NCI-H146 treated with DMSO at 0.1 percent for 48 hours (cell line): ENCODE results near the gene SIRT7.

Experiments
- DNase-seq: peaks from one replicate; lab custom pipeline; 2025; ENCODE audit not compliant: unreplicated experiment; lab: John Stamatoyannopoulos, UW

Gene SIRT7

DNA sequence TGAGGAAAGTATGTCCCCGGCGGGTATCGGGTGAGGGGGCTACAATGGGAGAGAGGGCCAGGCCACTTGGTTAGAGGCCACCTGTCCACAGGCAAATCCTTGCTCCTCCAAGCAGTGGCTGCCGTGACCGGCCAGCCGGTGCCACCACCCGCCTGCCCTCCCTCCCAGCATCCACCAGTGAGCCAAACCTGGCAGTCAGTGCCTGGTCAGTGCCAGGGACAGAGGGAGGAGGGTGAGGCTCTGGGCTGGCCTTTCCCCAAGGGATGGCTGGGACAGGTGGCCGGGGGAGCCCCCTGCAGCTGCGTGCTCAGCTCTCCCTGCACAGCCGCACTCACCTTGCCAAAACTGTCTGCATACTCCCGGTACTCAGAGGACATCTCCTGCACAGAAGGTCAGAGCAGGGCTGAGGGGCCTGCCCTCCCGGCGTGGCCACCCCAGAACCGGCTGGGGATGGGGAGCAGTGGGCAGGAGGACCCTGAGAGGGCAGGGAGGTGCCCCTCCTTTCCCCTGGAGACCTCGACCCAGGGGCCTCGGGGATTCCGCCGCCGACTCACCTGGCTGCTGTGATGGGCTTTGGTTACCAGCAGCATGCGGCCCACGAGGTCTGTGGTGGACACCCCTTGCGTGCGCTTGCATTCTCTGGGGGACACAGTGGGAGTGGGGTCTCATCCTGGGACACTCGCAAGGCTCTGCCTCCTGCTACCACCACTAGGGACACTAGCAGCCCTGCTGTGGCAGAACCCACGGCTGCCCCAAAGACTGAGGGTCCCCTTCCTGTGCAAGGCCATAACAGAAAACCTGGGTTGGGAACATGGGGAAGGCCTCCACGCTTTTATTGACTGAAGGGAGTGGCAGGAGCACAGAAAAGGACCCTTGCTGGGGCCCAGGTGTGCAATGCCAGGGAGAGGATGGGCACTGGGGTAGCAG lies 10.5 kb downstream of the SIRT7 start:
- DNase-seq = no peak

GRCh38 chr17:81906476-81907218 lies 11.3 kb downstream of the SIRT7 start:
- DNase-seq = no peak

DNA sequence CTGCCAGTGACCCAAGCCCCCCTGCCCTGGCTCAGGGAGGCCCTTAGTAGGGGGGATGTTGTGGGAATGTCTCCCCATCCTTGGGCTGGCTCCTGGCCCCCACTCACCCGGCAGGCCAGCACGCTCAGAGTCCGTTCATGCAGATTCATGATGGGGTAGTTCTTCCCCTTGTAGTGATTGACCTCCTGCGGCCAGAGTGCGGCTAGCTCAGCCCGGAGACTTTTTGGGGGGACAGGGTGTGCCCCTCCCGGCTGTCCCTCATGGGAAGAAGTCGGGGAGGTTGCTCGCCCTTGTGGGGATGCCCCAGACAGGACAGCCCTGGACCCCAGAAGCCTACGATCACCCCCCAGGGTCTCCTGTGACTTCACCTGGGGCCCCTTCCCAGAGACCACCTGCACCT lies 12.0 kb downstream of the SIRT7 start:
- DNase-seq = no peak

GRCh38 chr17:81905424-81905875 lies 12.5 kb downstream of the SIRT7 start:
- DNase-seq = no peak

DNA sequence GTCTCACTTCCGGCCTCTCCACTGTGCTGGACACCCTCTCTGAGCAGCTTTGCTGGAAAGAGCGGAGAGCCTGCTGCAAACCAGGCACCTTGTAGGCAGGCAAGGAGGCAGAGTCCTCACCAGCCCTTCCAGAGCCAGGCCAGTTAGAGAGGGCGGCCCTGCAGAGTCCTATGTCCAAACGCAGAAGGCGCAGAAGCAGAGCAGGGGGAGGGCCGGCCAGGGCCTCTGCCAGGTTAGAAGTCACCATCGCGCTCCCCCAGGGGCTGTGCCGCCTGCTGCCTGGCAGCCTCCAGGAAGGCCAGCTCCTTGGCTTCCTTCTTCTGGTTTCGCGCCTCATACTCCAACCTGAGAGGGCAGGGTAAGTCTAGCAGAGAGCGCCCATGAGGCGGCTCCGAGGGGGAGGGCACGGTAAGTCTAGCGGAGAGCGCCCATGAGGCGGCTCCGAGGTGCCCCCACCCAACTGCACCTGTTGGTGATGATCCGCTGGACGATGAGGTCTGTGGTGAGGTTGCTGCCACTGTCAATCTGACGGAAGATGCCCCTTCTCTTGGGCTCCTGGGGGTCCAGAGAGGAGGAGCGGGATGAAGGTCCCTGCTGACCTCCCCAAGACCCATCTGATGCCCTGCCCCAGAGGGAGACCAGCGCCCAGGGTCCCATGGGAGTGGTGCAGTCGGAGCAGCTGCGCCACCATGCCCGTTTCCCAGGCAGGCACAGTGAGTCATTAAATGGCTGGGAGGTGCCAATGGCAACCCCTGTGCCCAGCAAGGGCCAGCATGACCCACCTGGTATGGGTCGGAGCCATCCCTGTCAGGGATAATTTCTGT lies 13.2 kb downstream of the SIRT7 start:
- no peak for DNase-seq

- DNase-seq = no peak
These were observed 13.9 kb downstream of the SIRT7 start for GRCh38 chr17:81903896-81904599.

DNA sequence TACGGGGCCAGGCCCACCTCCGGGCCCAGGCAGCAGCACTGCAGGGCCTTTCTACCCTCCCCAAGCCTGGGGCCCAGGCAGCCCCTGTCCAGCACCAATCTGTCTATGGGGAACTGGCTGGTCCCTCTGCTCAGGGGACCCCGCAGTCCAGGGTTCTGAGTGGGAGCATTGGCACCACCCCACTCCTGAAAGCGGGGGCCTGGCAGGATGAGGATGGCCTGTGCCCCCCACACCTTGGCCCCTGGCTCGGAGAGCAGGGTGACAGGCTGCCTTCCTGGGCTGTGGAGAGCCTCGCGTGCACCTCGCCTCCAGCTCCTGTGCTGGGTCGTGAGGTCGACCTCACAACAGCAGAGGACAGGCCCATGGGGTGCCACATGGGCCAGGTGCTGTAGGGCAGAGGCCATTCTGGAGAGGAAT lies 14.6 kb downstream of the SIRT7 start:
- DNase-seq = no peak

- no peak for DNase-seq
These were observed 15.1 kb downstream of the SIRT7 start for GRCh38 chr17:81902653-81903414.

DNA sequence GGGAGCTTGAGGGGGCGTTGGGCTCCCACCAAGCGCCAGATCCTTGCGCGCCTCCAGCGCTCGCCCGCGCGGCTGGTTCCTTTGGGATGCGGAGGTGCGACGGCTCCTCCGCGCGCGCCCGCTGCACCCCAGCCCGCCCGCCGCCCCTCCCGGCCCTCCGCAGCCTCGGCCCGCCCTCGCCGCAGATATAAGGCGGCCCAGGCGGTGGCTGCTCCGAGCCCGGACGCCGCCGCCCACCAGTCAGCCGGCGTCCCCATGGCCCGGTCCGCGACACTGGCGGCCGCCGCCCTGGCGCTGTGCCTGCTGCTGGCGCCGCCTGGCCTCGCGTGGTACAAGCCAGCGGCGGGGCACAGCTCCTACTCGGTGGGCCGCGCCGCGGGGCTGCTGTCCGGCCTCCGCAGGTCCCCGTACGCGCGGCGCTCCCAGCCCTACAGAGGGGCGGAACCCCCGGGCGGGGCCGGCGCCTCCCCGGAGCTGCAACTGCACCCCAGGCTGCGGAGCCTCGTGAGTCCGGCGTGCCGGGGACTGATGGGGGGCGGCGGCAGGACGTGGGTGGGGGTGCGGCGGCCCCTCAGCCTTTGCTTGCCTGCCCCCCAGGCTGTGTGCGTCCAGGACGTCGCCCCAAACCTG lies 15.8 kb downstream of the SIRT7 start, which contains the start of gene NPB:
Gene NPB (plus strand): TSS at position 216 of the 630 bp plus-strand sequence. CDS start 40 bp downstream, at position 256.
- no peak for DNase-seq

DNA sequence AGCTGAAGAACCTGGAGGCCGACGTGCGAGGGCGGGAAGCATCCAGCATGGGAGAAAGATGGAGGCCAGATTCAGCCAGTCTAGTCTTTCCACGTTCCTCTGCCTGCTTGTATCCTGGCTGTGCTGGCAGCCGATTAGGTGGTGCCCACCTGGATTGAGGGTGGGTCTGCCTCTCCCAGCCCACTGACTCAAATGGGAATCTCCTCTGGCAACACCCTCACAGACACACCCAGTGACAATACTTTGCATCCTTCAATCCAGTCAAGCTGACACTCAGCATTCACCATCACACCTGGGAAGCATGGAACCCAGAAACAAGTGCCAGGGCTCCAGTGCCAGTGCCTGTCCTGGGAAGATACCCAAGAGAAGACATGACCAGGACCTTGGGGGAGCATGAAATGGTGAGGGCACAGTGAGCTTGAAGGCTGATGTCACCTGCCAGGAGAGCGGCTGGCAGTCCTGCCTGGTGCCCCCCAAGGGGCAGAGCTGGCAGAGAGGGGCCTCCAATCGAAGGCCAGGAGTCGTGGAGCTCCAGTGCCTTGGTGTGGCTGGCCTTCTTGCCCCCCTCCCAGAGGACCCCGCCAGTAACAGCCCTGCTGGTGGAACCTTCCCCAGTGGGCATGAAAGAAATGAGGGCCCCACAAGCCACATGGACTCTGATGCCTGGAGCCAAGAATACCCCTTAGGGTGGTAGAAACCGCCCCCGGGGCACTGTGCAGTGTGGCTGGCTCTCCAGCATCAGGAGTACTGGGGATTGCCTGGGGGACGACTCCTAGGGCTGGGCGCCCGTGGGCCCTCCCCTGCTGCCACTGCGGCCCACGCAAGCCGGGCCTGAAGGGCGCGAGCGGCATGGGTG lies 16.6 kb downstream of the SIRT7 start:
- DNase-seq = no peak

GRCh38 chr17:81900181-81900820 lies 17.7 kb downstream of the SIRT7 start:
- DNase-seq = no peak

DNA sequence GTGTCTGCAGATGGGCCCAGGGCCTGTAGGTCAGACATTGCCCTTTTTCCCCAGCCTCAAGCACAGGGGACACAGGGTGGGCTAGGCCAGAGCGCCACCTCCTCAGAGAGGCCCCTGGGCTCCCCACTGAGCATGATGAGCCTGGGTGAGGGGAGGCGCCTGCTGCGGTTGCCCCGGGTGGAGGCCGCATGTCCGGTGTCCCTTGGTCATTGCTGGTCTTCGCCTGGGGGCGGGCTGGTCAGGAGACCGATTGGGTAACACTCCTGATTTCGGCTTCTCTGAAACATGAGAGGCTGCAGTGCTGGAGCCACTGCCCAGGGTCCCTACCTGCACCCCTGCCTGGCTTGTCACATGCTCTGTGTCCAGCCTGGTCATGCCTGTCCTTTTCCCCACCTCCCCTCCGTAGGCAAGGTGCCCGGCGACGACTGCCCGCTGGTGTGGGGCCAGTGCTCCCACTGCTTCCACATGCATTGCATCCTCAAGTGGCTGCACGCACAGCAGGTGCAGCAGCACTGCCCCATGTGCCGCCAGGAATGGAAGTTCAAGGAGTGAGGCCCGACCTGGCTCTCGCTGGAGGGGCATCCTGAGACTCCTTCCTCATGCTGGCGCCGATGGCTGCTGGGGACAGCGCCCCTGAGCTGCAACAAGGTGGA lies 18.3 kb downstream of the SIRT7 start:
- no peak for DNase-seq

GRCh38 chr17:81898885-81899284 lies 19.1 kb downstream of the SIRT7 start:
- no peak for DNase-seq

- no peak for DNase-seq
These were observed 19.7 kb downstream of the SIRT7 start for GRCh38 chr17:81898029-81898866.

DNA sequence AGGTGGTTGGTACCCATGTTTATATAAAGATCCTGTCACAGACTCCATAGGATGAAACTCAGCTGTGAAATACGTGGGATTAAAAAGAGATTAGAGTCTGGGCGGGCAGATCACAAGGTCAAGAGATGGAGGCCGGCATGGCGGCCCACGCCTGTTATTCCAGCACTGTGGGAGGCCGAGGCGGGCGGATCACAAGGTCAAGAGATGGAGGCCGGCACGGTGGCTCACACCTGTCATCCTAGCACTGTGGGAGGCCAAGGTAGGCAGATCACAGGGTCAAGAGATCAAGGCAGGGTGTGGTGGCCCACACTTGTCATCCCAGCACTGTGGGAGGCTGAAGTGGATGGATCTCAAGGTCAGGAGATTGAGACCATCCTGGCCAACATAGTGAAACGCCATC lies 22.6 kb downstream of the SIRT7 start:
- DNase-seq = no peak

DNA sequence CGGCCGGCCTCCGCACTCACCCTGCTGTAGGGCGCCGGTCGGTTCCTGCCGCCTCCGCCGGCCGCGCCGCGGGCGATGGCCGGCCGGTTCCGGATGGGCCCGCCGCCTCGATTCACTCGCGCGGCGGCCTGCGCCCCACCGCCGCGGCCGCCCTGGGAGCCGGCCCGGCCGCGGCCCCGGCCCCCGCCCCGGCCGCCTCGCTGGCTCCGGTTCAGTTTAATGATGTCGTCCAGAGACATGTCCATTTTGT lies 26.7 kb downstream of the SIRT7 start:
- no peak for DNase-seq
